GM13977 (cell line): ENCODE results near the gene ENPP7.
"Not testable (repeated sequence)": the region's sequence is repeated elsewhere in the genome, so short reads cannot be mapped to it uniquely, and the experiment has no call there.

Source experiments
- DNase-seq: peaks from one replicate; pipeline ENCODE4 v3.0.0; 2012; ENCODE audit warnings: low spot score
- in situ Hi-C: fragments of 300-500 bp; cut with MboI; formaldehyde crosslinking; loops from one replicate; pipeline ENCODE4 v1.12.0; 2022; ENCODE audit warnings: low sequenced_read_pairs, low pct_unique_long_range_greater_than_20kb, mixed read lengths, inconsistent platforms; ENCODE audit not compliant: unreplicated experiment
- TF ChIP-seq, protein P1 (sequence below): IDR thresholded peaks from 2 replicates; pipeline ENCODE4 v1.5.1; 2012; ENCODE audit warnings: mild to moderate bottlenecking, control low read depth; ENCODE audit not compliant: insufficient read depth; ENCODE audit errors: extremely low read depth, missing control alignments

ENPP7 gene

DNA sequence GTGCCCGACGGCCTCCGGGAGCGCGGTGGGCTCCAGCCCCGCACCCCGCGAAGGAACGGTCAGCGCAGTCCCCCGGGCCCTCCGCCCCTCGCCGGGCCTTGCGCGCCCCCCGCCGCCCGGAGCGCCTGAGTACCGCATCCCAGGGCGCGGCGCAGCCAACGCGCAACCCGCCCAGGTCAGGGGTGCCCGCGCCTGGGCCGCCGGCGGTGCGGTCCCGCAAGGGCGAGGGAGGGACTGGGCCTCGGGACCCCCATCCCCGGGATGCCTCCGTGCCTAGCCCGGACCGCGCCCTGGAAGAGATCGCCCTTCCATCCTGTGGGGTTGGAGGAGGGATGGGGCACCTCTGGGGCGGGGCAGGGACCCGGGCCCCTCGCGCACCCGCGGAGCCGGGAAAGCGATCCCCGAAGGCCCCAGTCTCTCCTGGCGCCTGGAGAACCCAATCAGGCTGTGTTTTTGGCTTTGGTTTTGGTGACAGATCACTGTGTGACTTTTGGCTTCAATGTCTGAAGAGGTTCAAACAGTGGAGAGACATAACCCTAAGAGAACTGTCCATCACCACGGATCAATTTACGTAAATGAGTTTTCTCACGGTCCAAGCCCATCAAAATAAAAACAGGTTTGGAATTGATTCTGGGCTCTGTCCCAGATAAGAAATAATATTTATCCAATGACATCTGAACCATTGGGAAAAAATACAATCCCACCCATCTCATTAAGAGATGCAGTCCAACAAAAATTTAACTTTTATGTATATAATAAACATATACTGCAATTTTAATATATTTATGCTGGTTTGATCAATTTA, 17.8 kb downstream of the ENPP7 start:
- in situ Hi-C loops = no loop called here
- DNase-seq = no peak
- TF ChIP-seq, protein P1, sequence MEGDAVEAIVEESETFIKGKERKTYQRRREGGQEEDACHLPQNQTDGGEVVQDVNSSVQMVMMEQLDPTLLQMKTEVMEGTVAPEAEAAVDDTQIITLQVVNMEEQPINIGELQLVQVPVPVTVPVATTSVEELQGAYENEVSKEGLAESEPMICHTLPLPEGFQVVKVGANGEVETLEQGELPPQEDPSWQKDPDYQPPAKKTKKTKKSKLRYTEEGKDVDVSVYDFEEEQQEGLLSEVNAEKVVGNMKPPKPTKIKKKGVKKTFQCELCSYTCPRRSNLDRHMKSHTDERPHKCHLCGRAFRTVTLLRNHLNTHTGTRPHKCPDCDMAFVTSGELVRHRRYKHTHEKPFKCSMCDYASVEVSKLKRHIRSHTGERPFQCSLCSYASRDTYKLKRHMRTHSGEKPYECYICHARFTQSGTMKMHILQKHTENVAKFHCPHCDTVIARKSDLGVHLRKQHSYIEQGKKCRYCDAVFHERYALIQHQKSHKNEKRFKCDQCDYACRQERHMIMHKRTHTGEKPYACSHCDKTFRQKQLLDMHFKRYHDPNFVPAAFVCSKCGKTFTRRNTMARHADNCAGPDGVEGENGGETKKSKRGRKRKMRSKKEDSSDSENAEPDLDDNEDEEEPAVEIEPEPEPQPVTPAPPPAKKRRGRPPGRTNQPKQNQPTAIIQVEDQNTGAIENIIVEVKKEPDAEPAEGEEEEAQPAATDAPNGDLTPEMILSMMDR = no peak

DNA sequence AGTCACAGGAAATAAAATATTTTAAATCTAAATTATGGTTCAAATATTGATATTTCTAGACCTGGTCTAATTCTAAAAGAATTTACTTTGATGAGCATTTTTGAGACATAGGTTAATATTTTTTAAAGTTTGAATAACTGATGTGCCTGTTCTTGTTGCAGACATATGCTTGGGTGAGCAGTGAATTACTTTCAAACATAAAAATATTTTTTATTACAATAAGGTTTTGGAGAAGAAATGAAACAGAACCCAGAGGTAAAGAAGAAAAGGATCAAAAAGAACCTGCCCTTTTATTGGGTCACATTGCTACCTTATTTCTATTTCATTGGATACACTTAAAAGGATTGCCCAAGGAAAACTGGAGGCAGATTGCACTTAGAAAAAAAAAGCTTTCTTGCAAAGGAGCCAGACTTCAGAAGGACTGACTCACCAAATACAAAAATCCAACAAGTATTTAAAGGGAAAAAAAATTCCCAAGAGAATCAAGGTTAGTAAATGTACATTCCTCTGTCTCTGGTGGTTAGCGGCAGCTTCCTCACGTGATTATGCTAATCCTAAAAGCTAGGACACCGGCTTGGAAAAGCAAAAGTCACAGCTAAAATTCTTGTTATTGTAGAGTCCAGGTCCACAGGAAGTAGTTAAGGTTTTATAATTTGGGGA, 18.5 kb downstream of the ENPP7 start:
- no peak for DNase-seq
- in situ Hi-C loops = no loop called here
- TF ChIP-seq, protein P1 = no peak

DNA sequence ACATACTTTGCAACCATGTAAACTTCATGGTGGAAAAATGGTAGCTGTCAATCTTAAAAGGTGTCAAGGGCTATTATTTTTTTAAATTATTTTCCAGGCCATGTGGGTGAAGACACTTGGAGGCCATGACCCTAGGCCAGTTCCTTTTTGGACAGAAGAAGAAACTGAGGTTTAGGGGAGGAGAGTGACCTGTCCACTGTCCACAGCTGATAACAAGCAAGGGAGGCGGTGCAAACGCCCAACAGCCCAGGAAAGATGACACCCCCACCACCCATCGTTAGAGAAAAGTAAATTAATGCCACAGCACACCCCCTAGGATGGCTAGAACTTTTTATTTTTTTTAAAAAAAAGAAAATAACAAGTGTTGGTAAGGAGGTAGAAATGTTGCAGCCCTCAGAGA, 19.2 kb downstream of the ENPP7 start:
- TF ChIP-seq, protein P1 = no peak
- DNase-seq = no peak
- in situ Hi-C loops = no loop called here

DNA sequence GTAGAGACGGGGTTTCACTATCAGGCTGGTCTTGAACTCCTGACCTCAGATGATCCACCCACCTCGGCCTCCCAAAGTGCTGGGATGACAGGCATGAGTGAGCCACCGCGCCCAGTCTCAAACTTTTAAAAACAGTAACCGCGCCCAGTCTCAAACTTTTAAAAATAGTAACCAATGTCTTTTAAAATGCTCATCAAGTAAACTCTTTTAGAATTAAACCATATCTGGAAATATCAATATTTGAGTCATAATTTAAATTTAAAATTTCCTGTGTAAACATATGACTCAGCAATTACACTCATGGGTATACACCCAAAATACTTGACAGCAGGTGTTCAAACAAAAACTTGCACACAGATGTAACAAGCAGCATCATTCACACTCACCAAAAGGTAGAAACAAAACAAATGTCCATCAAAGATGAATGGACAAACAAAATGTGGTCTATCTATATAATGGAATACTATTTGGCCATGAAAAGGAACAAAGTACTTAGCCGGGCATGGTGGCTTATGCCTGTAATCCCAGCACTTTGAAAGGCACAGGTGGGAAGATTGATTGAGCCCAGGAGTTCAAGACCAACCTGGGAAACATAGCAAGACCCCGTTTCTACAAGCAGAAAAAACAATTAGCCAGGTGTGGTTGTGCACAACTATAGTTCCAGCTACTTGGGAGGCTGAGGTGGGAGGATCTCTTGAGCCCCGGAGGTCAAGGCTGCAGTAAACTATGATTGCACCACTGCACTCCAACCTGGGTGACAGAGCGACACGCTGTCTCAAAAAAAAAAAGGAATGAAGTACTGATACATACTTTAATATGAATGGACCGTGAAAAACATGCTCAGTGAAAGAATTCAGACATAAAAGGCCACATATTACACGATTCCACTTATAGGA, 20.2 kb downstream of the ENPP7 start:
- TF ChIP-seq, protein P1 = no peak
- in situ Hi-C loops = no loop called here
- no peak for DNase-seq

DNA sequence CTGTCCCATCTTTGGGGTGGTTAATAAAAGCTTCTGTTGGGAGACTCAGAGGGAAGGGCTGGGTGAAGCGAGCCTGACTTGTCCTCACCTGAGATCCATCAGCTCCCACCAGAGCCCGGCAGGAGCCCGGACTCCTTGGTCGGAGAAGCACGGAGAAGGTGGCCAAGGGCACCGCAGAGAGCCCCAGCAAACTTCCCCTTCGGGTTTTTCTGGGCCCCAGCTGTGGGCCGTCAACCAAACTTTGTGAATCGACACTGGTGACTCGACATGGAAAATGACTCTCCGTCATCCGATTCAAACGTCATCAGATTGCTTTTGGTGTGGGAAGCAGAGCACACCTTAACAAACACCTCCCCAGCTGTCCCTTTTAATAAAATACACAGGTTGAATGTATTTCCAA, 21.4 kb downstream of the ENPP7 start:
- no peak for DNase-seq
- TF ChIP-seq, protein P1 = no peak
- in situ Hi-C loops = no loop called here

DNA sequence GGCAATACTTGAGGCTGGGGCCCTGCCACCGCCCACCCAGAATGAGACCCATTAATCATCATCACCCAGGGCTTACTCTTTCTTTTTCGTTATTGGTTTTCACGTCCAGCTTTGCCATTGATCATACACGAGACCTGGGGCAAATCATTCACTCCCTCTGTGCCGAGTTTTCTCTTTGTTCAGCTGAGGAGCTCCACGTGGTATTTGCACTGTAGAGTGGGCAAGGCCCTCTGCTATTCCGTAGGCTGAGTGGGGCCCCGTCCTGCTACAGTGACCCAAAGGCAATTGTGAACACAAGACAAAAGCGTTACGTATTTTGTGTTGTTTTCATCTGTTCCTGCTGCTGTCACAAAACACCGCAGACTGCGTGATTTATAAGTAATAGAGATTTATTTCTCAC, 23.6 kb downstream of the ENPP7 start:
- DNase-seq = no peak
- TF ChIP-seq, protein P1 = no peak
- in situ Hi-C loops = no loop called here

DNA sequence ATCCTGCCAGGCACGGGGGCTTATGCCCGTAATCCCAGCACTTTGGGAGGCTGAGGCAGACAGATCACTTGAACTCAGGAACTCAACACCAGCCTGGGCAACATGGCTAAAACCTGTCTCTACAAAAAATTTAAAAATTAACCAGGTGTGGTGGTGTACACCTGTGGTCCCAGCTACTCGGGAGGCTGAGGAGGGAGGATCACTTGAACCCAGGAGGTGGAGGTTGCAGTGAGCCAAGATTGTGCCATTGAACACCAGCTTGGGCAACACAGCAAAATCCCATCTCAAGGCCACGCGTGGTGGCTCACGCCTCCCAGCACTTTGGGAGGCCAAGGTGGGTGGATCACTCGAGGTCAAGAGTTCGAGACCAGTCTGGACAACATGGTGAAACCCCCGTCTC, 24.2 kb downstream of the ENPP7 start:
- in situ Hi-C loops, DNase-seq: not testable (repeated sequence)
